Kidney epithelial cell (primary cell): ENCODE results near the gene CHST7. TPM values are rescaled to one million over a fixed set of nuclear protein-coding genes. Genes with fewer than 3 reads are reported as not detected.

Experiments
- DNase-seq: peaks from one replicate; pipeline ENCODE4 v3.0.0-alpha.2; 2010; ENCODE audit warnings: low read depth
- H3K27me3 ChIP-seq: 2 replicates; pipeline ENCODE4 v1.6.0; 2011; ENCODE audit warnings: low read length; ENCODE audit not compliant: control insufficient read depth, insufficient read depth
- H3K36me3 ChIP-seq: 2 replicates; pipeline ENCODE4 v1.5.1; 2011; ENCODE audit warnings: low read length; ENCODE audit not compliant: control insufficient read depth, insufficient read depth
- H3K4me3 ChIP-seq: 2 replicates; pipeline ENCODE4 v1.5.1; 2011; ENCODE audit warnings: low read depth, mild to moderate bottlenecking, control low read depth, low read length
- CTCF ChIP-seq: IDR thresholded peaks from 2 replicates; pipeline ENCODE4 v1.5.1; 2011; ENCODE audit warnings: mild to moderate bottlenecking, moderate library complexity, low read length, control low read depth, inconsistent platforms; ENCODE audit not compliant: insufficient read depth, poor library complexity, severe bottlenecking
- total RNA-seq: library from RNA; depleted of rRNA; stranded (reverse); fragments of >200 nt; gene quantifications from 2 replicates; pipeline ENCODE4 v1.2.3, GENCODE V29; 2015

Gene CHST7
- total RNA-seq, 1 donor from 2014 or later = 5.2 TPM

GRCh38 chrX:46610070-46610658 lies 36.6 kb downstream of the CHST7 start:
- no peak for TF ChIP-seq CTCF
- Histone ChIP-seq H3K36me3 (no peaks in the 10 kb centered on the region), H3K27me3 (no peaks in the 10 kb centered on the region), H3K4me3 (no peak overlapping the region)
- no peak for DNase-seq

GRCh38 chrX:46611658-46612362 lies 38.2 kb downstream of the CHST7 start:
- no peak overlapping the region for H3K4me3 ChIP-seq
- DNase-seq = no peak
- no peaks in the 10 kb centered on the region for H3K36me3 ChIP-seq
- H3K27me3 ChIP-seq = no peaks in the 10 kb centered on the region
- TF ChIP-seq CTCF = no peak

GRCh38 chrX:46617906-46618305 lies 44.3 kb downstream of the CHST7 start:
- no peak for DNase-seq
- no peak for TF ChIP-seq CTCF
- Histone ChIP-seq H3K36me3 (no peaks in the 10 kb centered on the region), H3K4me3 (no peak overlapping the region), H3K27me3 (no peaks in the 10 kb centered on the region)

- DNase-seq = no peak
- H3K4me3 ChIP-seq = no peak overlapping the region
- no peaks in the 10 kb centered on the region for H3K27me3 ChIP-seq
- no peaks in the 10 kb centered on the region for H3K36me3 ChIP-seq
- no peak for TF ChIP-seq CTCF
These were observed 45.4 kb downstream of the CHST7 start for GRCh38 chrX:46618947-46619346.

- H3K36me3 ChIP-seq = no peaks in the 10 kb centered on the region
- H3K4me3 ChIP-seq = no peak overlapping the region
- no peak for DNase-seq
- H3K27me3 ChIP-seq = no peaks in the 10 kb centered on the region
- no peak for TF ChIP-seq CTCF
These were observed 46.9 kb downstream of the CHST7 start for GRCh38 chrX:46620505-46620904.

GRCh38 chrX:46621572-46621971 lies 48.0 kb downstream of the CHST7 start:
- Histone ChIP-seq H3K36me3 (no peaks in the 10 kb centered on the region), H3K27me3 (no peaks in the 10 kb centered on the region), H3K4me3 (no peak overlapping the region)
- TF ChIP-seq CTCF = no peak
- DNase-seq = no peak
